ENCODE data around the gene GALNT15.

Gene GALNT15

DNA sequence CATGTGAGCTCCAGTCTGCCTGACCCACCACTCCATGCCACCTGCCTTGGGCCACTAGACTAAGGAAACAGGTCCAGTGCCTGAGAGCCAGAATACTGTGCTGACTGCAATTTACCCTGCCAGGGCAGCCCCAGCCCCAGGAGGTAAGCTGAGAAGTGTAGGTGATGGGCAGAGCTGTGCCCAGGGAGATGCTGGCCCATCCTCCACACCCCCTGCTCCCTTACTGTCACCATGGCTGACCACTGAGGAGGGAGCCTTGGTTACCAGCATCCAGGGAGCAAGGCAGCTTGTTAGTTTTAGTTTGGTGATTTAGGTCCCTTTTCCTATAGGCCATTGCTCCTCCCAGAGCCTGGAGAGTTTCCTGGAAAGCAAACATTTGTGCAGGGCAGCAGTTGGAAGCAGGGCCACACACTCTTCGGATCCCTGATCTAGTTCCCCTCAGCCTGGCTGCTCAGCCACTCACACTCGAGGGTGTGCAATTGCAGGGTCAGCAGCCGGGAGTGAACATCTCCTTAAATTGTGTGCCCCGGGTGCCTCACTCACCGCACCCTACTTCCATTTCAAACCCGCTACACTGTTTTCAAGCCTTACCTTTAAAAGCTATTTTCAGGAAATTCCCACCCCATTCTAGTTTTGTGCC is 2.0 kb downstream of the GALNT15 start:
- no peak for FAIRE-seq
- TF ChIP-seq POU2F2 (IDR thresholded peaks at IDR 0.05; ENCODE audit: low read depth, low read length) (no peak), PAX5 (IDR thresholded peaks at IDR 0.05; ENCODE audit: insufficient read depth, low read length, severe bottlenecking) (no peak), POLR2AphosphoS5 (IDR thresholded peaks at IDR 0.05; ENCODE audit: low read depth, low read length) (no peak), SPI1 (IDR thresholded peaks at IDR 0.05; ENCODE audit: low read depth, low read length) (no peak), POLR2A (IDR thresholded peaks at IDR 0.05; ENCODE audit: low read depth, low read length) (no peak), TAF1 (IDR thresholded peaks at IDR 0.05; ENCODE audit: low read depth, low read length) (no peak)

DNA sequence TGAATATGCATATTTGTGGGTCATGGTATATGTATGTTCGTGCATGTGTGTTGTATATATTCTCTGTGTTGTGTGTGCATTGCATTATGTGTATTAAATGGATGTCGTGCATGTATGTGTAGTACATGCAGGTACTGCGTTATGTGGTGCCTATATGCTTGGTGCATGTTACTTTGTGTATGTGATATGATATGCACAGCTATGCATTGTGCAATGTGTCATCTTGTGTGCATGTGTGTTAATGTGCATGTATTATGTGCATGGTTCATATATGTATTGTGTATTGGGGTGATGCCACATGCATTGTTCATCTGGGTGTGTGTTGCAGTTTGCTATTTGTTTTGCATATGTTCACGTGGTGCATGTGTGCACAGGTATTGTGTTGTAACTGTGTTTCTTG is 2.9 kb downstream of the GALNT15 start:
- no peak for FAIRE-seq
- TF ChIP-seq PAX5 (IDR thresholded peaks at IDR 0.05; ENCODE audit: insufficient read depth, low read length, severe bottlenecking) (no peak), TAF1 (IDR thresholded peaks at IDR 0.05; ENCODE audit: low read depth, low read length) (no peak), POLR2A (IDR thresholded peaks at IDR 0.05; ENCODE audit: low read depth, low read length) (no peak), POLR2AphosphoS5 (IDR thresholded peaks at IDR 0.05; ENCODE audit: low read depth, low read length) (no peak), POU2F2 (IDR thresholded peaks at IDR 0.05; ENCODE audit: low read depth, low read length) (no peak), SPI1 (IDR thresholded peaks at IDR 0.05; ENCODE audit: low read depth, low read length) (no peak)
- no peak for DNase-seq (ENCODE audit: insufficient read length, low spot score)

More for the DNA sequence above, 2.0 kb downstream of the GALNT15 start:
- no peak for DNase-seq (ENCODE audit: insufficient read length, low spot score)

DNA sequence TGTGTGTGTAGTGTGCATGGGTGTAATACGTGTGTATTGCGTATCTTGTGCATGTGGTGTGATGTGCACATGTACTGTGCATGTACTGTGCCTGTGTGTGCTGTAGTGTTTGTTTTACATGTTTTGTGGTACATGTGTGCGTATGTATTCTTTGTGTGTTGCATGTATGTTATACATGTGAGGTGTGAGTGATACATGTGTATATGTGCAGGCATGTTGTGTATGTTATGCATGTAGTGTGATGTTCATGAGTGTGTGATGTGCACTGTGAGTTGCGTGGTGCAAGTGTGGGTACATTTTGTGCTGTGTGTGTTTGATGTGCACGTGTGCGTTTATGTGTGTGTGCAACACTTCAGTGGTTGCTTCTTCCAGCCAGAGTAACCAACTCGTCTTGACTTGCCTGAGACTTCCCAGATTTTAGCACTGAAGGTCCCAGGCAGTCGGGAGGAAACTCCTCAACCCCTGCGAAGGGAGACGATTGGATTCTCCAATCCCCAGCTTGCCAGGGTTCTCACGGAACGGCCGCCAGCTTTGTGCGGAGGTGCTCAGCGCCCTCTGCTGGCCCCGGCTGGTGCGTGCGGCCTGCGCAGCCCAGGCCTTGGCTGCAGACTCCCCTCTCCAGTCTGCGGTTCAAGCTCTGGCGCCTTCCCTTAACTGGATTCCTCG is 3.6 kb downstream of the GALNT15 start:
- FAIRE-seq, result peak; percentile 91
- no peak for TF ChIP-seq POLR2AphosphoS5 (IDR thresholded peaks at IDR 0.05; ENCODE audit: low read depth, low read length)
- no peak for TF ChIP-seq PAX5 (IDR thresholded peaks at IDR 0.05; ENCODE audit: insufficient read depth, low read length, severe bottlenecking)
- TF ChIP-seq POLR2A (IDR thresholded peaks at IDR 0.05; ENCODE audit: low read depth, low read length), result no peak
- peak; percentile 72 for DNase-seq (ENCODE audit: insufficient read length, low spot score)

DNA sequence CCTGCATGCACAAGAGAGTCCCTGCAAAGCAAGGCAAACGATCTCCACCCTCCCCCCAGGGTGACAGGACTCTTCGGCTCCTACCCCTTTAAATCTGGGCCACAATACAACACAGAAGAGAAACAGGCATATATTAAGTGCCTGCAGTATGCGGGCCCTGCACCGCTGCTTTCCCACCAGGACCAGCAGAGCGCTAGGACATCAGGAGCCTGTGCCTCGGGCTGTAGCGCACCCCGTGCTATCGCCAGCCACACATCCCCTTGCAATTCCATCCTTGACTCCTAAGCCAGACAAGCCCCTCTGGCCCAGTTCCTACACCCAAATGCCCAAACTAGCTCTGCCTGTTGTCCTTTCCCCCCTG is 4.1 kb downstream of the GALNT15 start:
- TF ChIP-seq POLR2A (IDR thresholded peaks at IDR 0.05; ENCODE audit: low read depth, low read length) (no peak), SPI1 (IDR thresholded peaks at IDR 0.05; ENCODE audit: low read depth, low read length) (no peak), PAX5 (IDR thresholded peaks at IDR 0.05; ENCODE audit: insufficient read depth, low read length, severe bottlenecking) (no peak), POU2F2 (IDR thresholded peaks at IDR 0.05; ENCODE audit: low read depth, low read length) (no peak), TAF1 (IDR thresholded peaks at IDR 0.05; ENCODE audit: low read depth, low read length) (no peak), POLR2AphosphoS5 (IDR thresholded peaks at IDR 0.05; ENCODE audit: low read depth, low read length) (no peak)
- no peak for FAIRE-seq
- no peak for DNase-seq (ENCODE audit: insufficient read length, low spot score)

DNA sequence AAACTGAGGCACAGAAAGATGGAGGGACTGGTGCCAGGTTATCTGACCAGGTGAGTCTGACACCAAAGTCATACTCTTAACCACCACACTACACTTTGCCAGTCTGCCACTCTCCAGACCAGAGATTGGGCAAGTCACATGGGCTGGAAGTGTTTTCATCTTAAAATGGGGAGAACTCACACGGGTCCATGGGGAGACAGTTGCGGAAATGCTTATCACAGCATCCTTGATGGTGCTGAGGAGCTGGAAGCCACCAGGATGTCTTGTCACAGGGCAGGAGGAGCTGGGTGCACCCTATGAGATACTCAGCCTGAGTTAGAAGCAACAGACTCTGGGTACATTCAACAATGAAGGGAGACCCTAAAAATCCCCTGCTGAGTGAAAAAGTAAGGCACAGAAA is 4.8 kb downstream of the GALNT15 start:
- no peak for DNase-seq (ENCODE audit: insufficient read length, low spot score)
- no peak for FAIRE-seq
- no peak for TF ChIP-seq PAX5 (IDR thresholded peaks at IDR 0.05; ENCODE audit: insufficient read depth, low read length, severe bottlenecking)
- no peak for TF ChIP-seq SPI1 (IDR thresholded peaks at IDR 0.05; ENCODE audit: low read depth, low read length)
- TF ChIP-seq TAF1 (IDR thresholded peaks at IDR 0.05; ENCODE audit: low read depth, low read length), result no peak
- TF ChIP-seq POU2F2 (IDR thresholded peaks at IDR 0.05; ENCODE audit: low read depth, low read length), result no peak
- no peak for TF ChIP-seq POLR2AphosphoS5 (IDR thresholded peaks at IDR 0.05; ENCODE audit: low read depth, low read length)
- TF ChIP-seq POLR2A (IDR thresholded peaks at IDR 0.05; ENCODE audit: low read depth, low read length), result no peak

DNA sequence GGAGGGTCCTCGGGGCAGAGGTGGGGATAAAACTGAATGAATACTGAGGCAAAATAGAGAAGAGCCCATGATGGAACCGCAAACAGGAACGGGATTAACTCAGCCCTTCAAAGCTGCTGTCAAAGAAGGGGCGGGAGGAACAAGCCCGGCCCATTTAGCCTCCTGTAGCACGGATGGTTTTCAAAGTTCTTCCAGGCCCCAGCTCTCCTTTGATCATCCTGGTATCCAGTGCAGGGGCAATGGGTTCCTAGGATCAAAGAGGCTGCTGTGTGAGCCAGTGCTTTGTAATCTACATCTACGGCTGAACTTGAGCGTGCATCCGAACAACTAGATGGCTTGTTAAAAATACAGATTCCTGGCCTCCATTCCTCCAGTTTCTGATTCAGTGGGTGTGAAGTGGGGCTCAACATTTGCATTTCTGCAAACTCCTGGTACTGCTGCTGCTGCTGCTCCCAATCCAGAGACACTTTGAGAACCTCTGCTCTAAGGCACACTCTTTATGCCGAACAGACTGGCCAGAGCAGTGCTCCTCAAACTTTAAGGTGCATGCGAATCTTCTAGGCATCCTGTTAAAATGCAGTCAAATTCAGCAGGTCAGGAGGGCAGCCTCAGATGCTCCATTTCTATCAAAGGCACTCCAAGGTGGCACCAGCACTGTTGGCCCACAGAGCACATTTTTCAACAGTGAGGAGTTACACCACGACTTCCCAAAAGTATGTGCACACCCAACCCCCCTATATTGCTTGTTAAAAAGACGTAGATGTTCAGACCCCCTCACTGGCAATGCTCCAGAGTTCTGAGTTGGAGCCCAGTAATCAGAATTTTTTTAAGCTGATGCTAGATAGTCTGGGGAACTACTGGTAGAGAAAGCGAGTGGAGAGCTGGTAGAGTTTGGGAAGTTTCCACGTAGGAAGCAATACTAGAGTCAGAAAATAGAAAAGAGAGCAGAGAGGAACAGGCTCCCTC is 5.6 kb downstream of the GALNT15 start:
- no peak for FAIRE-seq
- TF ChIP-seq POLR2AphosphoS5 (IDR thresholded peaks at IDR 0.05; ENCODE audit: low read depth, low read length) (no peak), POLR2A (IDR thresholded peaks at IDR 0.05; ENCODE audit: low read depth, low read length) (no peak), TAF1 (IDR thresholded peaks at IDR 0.05; ENCODE audit: low read depth, low read length) (no peak), SPI1 (IDR thresholded peaks at IDR 0.05; ENCODE audit: low read depth, low read length) (no peak), PAX5 (IDR thresholded peaks at IDR 0.05; ENCODE audit: insufficient read depth, low read length, severe bottlenecking) (no peak), POU2F2 (IDR thresholded peaks at IDR 0.05; ENCODE audit: low read depth, low read length) (no peak)
- no peak for DNase-seq (ENCODE audit: insufficient read length, low spot score)

DNA sequence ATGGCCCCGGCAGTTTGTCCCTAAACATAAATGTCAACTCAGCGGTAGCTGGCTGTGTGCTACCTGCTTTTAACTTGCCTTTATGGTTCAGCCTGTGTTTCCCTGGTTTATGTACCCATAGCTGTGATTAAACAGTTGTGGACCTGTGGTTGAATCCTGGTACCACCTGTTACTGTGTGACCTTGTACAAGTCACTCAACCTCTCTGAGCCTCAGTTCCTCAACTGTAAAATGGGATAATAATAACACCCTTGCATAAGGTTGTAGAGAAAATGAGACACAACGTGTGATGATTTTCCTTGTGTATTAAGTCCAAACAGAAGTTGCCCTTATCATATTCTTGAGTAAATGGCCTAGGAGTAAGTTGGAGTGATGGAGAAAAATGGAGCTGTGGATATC is 6.3 kb downstream of the GALNT15 start:
- DNase-seq (ENCODE audit: insufficient read length, low spot score) (no peak), FAIRE-seq (no peak)
- TF ChIP-seq TAF1 (IDR thresholded peaks at IDR 0.05; ENCODE audit: low read depth, low read length) (no peak), SPI1 (IDR thresholded peaks at IDR 0.05; ENCODE audit: low read depth, low read length) (no peak), POU2F2 (IDR thresholded peaks at IDR 0.05; ENCODE audit: low read depth, low read length) (no peak), POLR2A (IDR thresholded peaks at IDR 0.05; ENCODE audit: low read depth, low read length) (no peak), POLR2AphosphoS5 (IDR thresholded peaks at IDR 0.05; ENCODE audit: low read depth, low read length) (no peak), PAX5 (IDR thresholded peaks at IDR 0.05; ENCODE audit: insufficient read depth, low read length, severe bottlenecking) (no peak)

DNA sequence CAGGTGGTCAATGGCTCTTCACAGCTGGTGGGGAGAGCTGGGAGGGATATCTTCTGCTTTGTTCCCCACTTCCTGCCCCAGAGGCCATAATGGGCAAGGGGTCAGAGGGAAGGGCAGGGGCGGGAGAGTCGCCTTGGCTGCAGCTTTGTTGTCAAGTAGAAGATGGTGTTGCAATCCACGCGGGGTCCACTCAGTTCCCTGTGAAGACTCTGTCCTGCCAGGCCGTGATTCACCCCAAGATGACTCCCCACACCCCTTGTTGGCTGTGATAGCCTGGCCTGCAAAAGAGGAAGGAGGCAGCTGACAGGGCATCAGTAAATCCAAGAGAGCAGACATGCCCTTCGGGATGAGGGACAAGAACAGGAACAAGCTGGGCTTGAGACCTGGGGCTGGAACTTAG is 6.9 kb downstream of the GALNT15 start:
- no peak for TF ChIP-seq POU2F2 (IDR thresholded peaks at IDR 0.05; ENCODE audit: low read depth, low read length)
- no peak for TF ChIP-seq TAF1 (IDR thresholded peaks at IDR 0.05; ENCODE audit: low read depth, low read length)
- no peak for TF ChIP-seq SPI1 (IDR thresholded peaks at IDR 0.05; ENCODE audit: low read depth, low read length)
- FAIRE-seq (no peak), DNase-seq (ENCODE audit: insufficient read length, low spot score) (no peak)

DNA sequence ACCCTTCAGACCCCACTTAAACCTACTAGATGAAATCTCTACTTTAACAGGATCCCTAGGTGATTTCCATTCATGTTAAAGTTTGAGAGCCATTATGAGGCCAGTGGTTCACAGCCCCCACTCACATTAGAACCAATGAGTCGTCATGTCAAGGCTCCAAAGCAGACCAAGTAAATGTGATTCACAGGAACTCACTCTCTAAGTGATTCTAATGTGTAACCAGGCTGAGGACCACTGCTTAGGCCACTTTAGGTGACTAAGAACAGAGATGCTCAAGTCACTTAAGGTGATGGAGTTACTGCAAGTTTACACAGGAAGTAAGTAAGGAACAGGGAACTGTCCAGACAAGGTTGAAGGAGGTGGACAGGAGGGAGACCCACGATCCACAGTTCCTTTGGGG is 7.7 kb downstream of the GALNT15 start:
- DNase-seq (ENCODE audit: insufficient read length, low spot score) (no peak), FAIRE-seq (no peak)
- no peak for TF ChIP-seq POLR2AphosphoS5 (IDR thresholded peaks at IDR 0.05; ENCODE audit: low read depth, low read length)
- no peak for TF ChIP-seq POU2F2 (IDR thresholded peaks at IDR 0.05; ENCODE audit: low read depth, low read length)
- TF ChIP-seq POLR2A (IDR thresholded peaks at IDR 0.05; ENCODE audit: low read depth, low read length), result no peak
- TF ChIP-seq PAX5 (IDR thresholded peaks at IDR 0.05; ENCODE audit: insufficient read depth, low read length, severe bottlenecking), result no peak
- no peak for TF ChIP-seq SPI1 (IDR thresholded peaks at IDR 0.05; ENCODE audit: low read depth, low read length)
- TF ChIP-seq TAF1 (IDR thresholded peaks at IDR 0.05; ENCODE audit: low read depth, low read length), result no peak
